ENCODE data around the gene VPS18.

The VPS18 gene

DNA sequence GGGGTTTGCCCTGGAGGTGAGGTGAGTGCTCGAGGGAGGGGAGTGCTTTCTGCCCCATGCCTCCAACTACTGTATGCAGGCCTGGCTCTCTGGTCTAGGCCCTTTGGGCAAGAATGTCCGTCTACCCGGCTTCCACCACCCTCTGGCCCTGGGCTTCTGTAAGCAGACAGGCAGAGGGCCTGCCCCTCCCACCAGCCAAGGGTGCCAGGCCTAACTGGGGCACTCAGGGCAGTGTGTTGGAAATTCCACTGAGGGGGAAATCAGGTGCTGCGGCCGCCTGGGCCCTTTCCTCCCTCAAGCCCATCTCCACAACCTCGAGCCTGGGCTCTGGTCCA, 44.3 kb downstream of the VPS18 start:
- DNase-seq = no peak

DNA sequence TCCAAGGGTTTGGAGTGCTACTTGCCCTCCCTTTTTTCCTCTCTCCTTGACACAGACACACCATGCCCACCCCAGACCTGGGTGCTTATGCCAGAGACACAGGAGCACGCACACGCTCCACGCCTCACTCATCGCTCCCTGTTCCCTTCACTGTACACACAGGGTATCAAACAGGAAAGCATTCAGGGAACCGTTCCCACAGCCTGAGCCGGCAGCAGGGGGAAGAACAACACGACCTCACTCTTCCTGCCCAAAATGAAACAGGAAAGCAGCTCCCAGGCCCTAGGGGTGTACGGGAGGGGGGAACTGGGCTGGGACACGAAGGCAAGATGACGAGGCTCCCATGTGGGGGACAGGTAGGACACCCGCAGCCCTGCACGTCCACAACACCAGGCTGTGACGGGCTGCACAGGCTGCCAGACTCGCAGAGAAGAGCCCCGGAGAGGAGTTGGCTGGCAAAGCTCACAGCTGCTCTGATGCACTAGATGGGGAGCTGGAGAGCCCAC, 46.1 kb downstream of the VPS18 start:
- no peak for DNase-seq

DNA sequence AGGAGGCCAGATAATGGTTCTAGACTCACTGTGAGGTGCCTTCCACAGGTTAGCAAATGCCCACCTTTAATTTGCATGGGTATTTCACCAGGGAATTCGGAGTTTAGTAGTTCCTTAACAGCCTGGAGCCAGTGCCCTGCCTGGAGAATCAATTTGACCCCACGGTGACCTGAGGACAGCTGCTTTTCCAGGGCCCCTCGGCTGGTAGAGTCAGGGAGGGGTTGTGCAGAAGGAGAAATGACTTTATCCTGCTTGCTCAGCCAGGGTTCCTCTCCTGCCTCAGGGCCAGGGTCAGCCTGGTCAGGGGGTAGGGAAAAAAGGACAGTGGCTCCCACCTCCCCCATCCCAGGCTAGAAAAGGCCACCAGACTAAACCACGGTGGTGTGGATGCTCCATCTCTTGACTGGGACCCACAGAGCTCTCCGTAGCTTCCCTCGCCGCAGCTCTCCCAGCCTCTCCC, 46.8 kb downstream of the VPS18 start:
- no peak for DNase-seq

DNA sequence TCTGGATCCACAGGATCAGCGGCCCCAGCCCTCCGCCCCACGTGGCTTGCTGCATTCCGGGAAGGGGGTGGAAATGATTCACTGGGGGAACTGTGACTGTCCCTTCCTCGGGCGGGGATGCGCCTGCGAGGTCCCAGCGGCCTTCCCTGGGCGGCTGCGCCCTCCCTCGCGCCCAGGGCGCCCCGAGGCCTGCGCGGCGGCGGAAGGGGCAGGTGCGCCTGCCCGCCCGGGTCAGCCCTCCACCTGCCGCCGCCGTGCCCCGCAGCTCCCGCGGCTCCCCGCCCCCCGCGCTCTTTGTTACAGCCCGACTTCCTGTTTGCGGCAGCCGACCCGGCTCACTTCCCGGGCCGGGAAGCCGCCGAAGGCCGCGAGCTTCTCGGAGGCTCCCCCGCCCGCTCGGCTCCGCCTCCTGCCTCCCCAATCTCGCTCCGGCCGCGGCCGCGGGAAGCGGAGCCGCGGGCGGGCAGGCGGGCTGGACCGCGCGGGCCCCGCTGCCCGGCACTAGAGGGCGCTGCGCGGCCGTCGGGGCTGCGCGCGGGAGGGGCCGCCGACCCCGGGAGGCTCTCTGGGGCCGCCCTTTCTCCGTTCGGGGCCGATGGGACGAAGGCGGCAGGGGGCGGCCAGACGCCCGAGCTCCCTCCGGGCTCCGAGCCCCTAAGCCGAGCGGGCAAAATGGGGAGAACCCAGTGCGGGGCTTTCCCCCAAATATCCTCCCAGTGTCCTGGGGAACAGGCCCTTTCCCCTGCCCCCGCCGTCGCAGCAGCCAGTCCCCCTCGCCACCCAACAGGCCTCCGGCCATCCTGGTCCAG, 47.5 kb downstream of the VPS18 start:
- DNase-seq = peak; percentile 84

DNA sequence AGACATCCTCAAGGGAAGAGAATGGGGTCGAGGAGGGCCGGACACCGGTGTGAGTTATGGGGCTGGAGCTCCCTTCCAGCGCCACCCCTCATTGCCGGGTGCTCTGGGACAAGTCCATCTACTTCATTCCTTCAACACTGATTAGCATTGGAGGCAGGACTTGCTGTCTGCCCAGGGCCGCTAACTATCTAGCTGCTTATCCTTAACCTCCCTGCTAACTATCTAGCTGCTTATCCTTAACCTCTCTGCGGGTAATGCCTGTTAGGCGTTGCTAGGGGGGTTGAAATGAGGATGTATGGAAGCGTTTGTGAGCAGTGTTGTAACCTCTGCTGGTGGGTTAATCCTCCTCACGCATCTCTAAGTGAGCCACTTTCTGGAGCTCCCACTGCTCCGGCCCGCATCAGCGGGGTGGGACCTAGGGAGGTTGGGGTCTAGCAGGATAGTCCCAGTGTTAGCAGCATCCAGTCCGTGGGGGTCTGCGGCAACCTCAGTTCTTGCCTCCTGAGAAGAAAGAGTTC, 48.1 kb downstream of the VPS18 start:
- DNase-seq = no peak

DNA sequence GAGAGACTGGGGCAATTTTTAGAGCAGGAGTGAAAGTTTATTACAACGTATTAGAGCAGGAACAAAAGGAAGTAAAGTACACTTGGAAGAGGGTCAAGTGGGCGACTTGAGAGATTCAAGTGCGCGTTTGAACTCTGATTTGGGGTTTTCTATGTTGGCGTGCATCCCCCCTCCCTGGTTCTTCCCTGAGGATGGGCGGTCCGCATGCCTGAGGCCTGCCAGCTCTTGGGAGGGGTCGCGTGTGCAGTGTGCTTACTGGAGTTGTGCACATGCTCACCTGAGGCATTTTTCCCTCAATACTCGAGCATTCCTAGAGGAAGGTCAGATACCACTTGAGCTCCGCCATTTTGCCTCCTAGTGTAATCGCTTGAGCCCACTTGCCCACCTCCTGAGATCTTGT, 48.6 kb downstream of the VPS18 start:
- DNase-seq = no peak

DNA sequence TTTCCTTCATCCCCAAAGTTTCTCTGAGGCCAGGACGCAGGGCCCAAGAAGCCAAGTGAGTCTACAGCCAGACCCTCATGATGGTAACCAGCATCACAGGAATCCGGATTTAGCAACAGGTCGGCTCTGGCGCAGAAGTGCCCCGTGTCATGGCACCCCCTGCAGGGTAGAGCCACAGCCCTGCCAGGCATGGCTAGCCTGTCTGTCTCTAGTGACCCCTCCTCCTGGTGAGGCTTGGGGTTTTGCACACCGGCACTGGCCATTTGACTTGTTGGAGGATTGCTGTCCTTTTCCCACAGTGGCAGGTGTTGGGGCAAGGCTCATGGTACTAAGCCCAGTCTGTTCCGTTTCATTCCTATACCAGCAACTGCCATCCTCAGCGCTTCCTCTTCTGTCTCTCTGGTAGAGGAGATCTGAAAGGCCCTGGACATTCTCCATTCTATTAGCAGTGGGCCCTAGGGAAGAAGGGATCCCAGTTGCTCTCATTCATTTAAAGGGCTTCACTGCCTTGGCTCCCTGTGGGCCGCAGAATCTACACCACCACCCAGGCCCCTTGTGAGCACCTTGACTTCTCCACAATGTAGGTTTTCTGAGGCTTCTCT, 49.6 kb downstream of the VPS18 start:
- DNase-seq = no peak

DNA sequence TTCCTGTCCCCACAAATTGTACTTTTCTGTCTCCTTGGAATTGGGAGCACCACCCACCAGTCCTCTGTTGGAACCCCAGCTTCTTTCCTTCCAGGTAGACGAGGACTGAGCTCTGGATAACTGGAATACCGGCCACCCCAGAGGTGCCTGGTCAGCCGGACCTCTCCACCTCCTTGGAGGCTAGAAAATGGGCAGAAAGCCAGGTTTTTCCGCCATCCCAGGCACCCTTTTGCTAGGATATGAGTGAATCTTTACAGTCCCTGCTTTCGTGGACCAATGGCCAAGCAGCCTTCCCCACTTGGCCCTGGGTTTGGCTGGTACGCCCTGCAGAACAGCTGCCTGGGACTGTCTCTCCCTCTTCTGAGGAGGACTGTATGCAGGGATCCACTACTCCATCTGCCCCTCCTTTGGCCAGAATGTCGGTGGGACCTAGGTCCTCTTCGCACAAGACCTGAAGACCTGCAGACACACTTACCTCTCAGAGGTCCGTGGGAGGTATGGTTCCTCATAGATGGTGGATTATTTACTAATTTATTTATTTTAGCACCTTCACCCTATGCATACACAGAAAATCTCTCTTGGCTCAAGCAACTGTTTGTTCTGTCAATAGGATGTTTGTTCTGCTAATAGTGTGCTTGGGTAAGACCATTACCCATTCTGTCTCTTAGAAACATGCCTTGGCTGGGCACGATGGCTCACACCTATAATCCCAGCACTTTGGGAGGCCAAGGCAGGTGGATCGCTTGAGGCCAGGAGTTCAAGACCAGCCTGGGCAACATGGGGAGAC, 50.5 kb downstream of the VPS18 start:
- DNase-seq = no peak

DNA sequence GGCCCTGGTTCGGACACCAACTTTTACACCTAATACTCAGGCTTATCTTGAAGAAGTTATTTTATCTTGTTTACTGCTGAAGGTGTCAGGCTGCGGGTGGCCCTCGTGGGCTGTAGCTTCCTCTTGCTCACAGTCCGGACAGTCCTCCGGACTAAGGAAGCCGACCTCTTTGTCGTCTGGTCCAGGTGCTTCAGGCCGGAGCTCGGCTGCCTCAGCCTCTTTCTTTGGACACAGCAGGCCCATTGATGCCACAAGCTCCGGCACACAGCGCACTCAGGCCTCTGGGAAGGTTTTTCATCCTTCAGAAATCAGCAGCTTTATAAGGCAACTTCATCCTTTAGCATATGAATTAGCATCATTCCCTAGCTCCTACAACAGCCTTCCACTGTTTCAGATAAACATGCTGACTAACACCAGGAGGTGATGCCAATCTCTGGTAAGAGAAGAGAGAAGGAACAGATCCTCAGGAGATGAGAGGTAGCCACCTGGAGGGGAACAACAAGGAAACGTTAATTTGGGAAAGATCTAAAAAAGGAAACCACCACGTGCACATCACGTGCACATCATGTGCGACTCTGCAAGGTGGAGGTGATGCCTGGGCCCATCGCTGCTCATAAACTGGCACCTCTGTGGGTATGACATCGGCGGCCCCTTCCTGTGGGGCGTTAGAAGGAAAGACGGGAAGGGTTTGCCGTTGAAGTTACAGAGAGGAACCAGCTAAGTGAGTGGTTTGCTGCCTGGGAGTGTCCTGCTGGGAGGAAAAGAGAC, 54.6 kb downstream of the VPS18 start:
- DNase-seq = no peak

DNA sequence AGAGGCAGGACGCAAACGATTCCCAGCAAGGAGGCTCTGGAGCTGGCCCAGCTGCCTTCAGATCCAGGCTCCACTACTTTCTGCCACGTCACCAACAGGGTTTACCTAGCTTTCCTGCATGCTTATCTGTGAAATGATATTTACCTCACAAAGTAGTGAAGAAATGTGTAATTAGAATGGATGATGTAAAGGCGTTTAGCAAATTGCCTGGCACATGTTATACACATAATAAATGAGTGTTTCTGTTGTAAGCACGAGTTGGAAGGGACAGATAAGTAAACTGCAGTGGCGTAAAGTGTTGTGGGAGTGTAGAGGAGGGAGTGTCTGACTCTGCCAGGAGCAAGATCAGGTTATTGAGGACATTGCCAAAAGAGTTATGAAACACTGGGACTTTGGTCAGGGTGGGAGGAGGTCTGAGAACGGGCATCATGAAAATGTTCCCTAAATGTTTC, 55.5 kb downstream of the VPS18 start:
- no peak for DNase-seq

DNA sequence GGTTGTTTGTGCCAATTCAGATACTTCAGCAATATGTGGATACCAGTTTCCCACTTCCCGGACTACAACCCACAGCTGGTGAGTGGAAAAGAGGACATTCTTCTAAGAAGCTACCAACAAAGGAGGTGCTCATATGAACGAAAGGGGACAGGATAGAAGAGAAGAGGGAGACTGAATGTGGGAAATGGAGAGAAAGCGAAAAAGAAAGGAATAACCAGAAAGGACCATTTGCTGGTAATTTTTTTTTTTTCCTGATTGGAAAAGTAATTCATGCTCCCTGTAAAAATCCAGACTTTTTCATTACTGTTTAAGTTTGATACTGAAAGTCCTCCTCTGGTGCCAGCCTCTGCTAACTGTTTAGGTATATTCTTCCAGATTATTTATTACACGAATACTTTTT, 57.5 kb downstream of the VPS18 start:
- no peak for DNase-seq

DNA sequence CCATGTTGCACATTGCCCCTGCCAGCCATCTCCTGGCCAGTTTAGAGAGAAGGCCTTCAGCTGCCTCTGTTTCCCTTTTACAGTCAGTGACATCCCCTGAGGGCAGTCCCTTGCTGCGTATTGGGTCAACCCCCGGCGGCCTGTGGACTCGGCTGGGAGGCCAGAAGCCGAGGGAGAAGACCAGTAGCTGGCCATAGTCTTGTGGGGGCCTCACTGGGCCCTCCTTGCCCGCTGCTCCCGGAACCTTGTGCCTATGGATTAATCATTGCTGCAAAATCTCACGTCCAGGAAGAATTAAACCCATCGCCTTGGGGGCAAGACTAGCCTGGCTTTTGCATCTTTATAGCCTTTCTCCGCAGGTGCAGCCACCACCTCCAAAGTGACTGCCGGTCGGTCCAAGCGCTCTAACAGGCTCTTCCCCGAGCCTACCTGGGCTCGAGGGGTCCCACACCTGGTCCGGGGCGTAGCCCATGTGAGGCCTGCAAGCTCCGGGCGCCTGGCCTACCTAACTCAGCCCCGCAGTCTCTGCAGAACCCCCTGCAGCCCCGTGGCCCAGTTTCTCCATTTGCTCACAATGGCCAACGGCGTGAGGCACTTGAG, 58.2 kb downstream of the VPS18 start:
- no peak for DNase-seq

DNA sequence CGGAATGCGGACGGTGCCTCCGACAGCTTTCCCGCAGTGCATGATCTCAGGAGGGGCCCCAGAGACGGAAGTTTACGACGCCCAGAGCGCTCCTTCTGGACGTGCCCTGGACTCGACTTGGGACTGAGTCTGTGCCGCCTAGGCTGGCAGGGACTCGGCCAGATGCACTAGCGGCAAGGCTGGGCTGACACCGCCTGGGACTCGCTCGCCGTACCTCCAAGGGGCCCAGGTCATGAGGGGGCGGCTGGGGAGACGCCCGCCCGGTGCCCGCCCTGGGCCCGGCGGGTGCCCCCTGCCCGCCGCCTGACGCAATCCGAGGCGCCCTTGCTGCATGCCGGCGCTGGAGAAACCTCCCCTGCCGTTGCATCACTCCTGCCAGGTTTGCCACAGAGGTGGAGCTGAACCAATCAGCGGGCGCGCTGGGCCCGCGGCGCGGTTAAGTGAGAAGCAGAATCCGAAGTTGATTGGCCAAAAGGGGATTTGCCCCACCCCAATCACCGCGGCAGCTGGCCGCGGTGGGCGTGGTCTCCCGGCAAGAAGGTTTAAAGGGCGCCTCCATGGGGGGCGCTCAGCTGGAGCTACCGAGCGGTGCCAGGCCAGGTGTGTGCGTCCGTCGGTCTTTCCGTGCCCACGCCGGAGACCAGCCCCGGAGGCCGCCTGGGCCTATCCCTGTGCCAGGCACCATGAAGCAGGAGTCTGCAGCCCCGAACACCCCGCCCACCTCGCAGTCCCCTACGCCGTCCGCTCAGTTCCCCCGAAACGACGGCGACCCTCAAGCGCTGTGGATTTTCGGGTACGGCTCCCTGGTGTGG, 58.9 kb downstream of the VPS18 start, which contains the start of gene CHAC1:
TSS of gene CHAC1 (plus strand) at position 571 of the 812 bp plus-strand sequence. CDS start at position 684, 113 bp downstream.
- DNase-seq = peak; percentile 99
